CD8-positive, alpha-beta memory T cell (primary cell): Measurements from ENCODE around the gene ZNRD2. TPM values are rescaled to one million over a fixed set of nuclear protein-coding genes. Genes with fewer than 3 reads are reported as not detected.

Experiments used
- CTCF ChIA-PET: fragments of 350-600 bp; sonication (Branson Sonifier 250); formaldehyde crosslinking; loops from one replicate; lab custom pipeline; 2021; ENCODE audit warnings: antibody characterized with exemption; lab: Charles Lee
- POLR2A ChIA-PET: fragments of 350-600 bp; sonication (Branson Sonifier 250); formaldehyde crosslinking; loops from one replicate; lab custom pipeline; 2021; ENCODE audit warnings: antibody characterized with exemption; lab: Charles Lee
- DNase-seq, 5 donors: peaks; one replicate each; pipeline versions ENCODE4 v3.0.0 to v3.0.0-alpha.2; 2020 to 2022; ENCODE audit warnings: mixed read lengths in 1 of 5
- H3K27ac ChIP-seq: one replicate; pipeline ENCODE4 v1.7.0; 2013; ENCODE audit warnings: low read depth, mild to moderate bottlenecking, low read length, moderate library complexity
- H3K27me3 ChIP-seq: 2 replicates; pipeline ENCODE4 v1.7.0; 2013; ENCODE audit warnings: low read length, mild to moderate bottlenecking; ENCODE audit not compliant: insufficient read depth, poor library complexity, severe bottlenecking
- H3K36me3 ChIP-seq: 2 replicates; pipeline ENCODE4 v1.7.0; 2013; ENCODE audit warnings: mild to moderate bottlenecking, low read length, moderate library complexity; ENCODE audit not compliant: insufficient read depth
- H3K4me1 ChIP-seq: 2 replicates; pipeline ENCODE4 v1.7.0; 2013; ENCODE audit warnings: mild to moderate bottlenecking, low read length, moderate library complexity; ENCODE audit not compliant: insufficient read depth
- H3K4me3 ChIP-seq: 2 replicates; pipeline ENCODE4 v1.7.0; 2013; ENCODE audit warnings: mild to moderate bottlenecking, low read length
- H3K9me3 ChIP-seq: 2 replicates; pipeline ENCODE4 v1.7.0; 2013; ENCODE audit warnings: mild to moderate bottlenecking, low read length
- H3K27ac Mint-ChIP-seq, 8 donors: one replicate each; pipeline ENCODE4 v1.8.0; 2020 to 2021; ENCODE audit warnings: mixed read lengths in 8 of 8, mild to moderate bottlenecking in 6 of 8, inconsistent platforms in 3 of 8, moderate library complexity in 3 of 8
- H3K27me3 Mint-ChIP-seq, 2 donors: one replicate each; pipeline ENCODE4 v1.8.0; 2020 to 2021; ENCODE audit warnings: mixed read lengths in 2 of 2, mild to moderate bottlenecking in 1 of 2, moderate library complexity in 1 of 2
- H3K36me3 Mint-ChIP-seq, 3 donors: one replicate each; pipeline ENCODE4 v1.8.0; 2020 to 2021; ENCODE audit warnings: mixed read lengths in 3 of 3, inconsistent platforms in 1 of 3, mild to moderate bottlenecking in 1 of 3
- H3K4me1 Mint-ChIP-seq, 3 donors: one replicate each; pipeline ENCODE4 v1.8.0; 2020 to 2021; ENCODE audit warnings: mixed read lengths in 3 of 3, inconsistent platforms in 1 of 3, mild to moderate bottlenecking in 1 of 3
- H3K4me3 Mint-ChIP-seq, 7 donors: one replicate each; pipeline ENCODE4 v1.8.0; 2020 to 2021; ENCODE audit warnings: mixed read lengths in 7 of 7, mild to moderate bottlenecking in 6 of 7, moderate library complexity in 4 of 7, inconsistent platforms in 2 of 7
- H3K9me3 Mint-ChIP-seq, 5 donors: one replicate each; pipeline ENCODE4 v1.8.0; 2020 to 2022; ENCODE audit warnings: mixed read lengths in 5 of 5, mild to moderate bottlenecking in 3 of 5, moderate library complexity in 2 of 5, inconsistent platforms in 1 of 5
- polyA plus RNA-seq: library from polyadenylated mRNA; unstranded; fragments of 300-500 nt; fragmentation: Illumina TruSeq; gene quantifications from one replicate; pipeline ENCODE4 v1.2.3, GENCODE V29; 2021
- total RNA-seq, 2 experiments: library from RNA; stranded (reverse); gene quantifications; one replicate each; pipeline ENCODE4 v1.2.3, GENCODE V29; 2021

The ZNRD2 gene
- total and polyA plus RNA-seq, 3 experiments from 2014 or later = 69.6 to 81.4 (median 77.9) TPM

DNA sequence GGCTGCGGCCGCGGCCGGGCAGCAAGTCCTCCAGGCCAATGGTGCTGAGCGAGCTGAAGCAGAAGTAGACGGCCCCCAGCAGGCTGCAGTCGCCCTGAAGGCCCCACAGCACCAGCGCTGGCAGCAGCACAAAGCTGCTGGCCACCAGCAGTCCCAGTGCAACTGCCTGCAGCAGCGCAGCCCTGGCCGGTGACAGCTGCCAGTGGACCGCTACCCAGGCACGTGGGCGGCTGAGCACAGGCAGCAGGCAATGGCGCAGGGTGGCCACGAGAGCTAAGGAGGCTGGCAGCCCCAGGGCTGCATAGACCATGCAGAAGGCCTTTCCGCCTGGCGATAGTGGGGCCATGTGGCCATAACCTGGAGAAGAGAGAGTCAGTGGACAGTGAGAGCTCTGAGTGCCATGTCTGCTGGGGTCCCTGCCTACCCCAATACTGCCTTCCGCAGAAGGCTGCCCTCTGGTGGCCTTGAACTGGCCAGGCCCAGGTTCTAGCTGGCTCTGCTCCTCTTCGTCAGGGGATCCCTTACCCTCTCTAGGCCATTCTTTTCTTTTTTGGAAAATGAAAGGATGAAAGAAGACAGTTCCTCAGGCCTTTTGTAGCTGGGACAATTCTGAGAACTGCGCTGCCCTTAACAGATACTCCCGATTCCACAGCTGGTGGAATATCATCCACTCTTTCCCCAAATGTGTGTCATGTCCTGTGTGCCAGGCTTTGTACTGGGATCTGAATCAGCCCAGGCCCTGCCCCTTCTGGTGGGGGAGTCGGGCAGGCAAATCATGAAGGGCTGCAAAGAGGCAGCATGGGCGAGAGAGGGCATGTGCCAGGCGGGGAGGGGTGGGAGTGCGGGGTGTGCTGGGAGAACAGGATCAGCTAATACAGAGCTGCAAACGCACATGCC lies 23.5 kb downstream of the ZNRD2 start:
- peaks cover 9 to 19% (median 11%) of the 10 kb centered on the region in 3 donors for H3K4me1 Mint-ChIP-seq
- CTCF ChIA-PET = interaction anchor here (0.7 to 11.9 kb wide), 25 partner anchors 8 to 318 kb away, joined by 3 to 258 read pairs (median 5); partner anchors contain the start of genes EHBP1L1, FAM89B, PCNX3 and SCYL1
- peak overlapping the region in 2 of 8 donors; percentile 48 to 84 for H3K27ac Mint-ChIP-seq
- no peaks in the 10 kb centered on the region for H3K9me3 Mint-ChIP-seq
- Histone ChIP-seq H3K4me1 (peaks cover 17% of the 10 kb centered on the region), H3K4me3 (no peak overlapping the region), H3K36me3 (peaks cover 23% of the 10 kb centered on the region), H3K27ac (no peak overlapping the region), H3K27me3 (no peaks in the 10 kb centered on the region), H3K9me3 (no peaks in the 10 kb centered on the region)
- DNase-seq = peak in 2 of 5 donors; percentile 45 to 66
- POLR2A ChIA-PET = interaction anchor here (0.5 to 2.0 kb wide), 9 partner anchors 16 to 718 kb away, joined by 3 to 8 read pairs (median 4); partner anchors contain the start of genes EHBP1L1, FAM89B and MAP3K11
- no peak overlapping the region for H3K4me3 Mint-ChIP-seq
- no peaks in the 10 kb centered on the region for H3K27me3 Mint-ChIP-seq
- peaks cover 0 to 47% (median 1%) of the 10 kb centered on the region in 3 donors for H3K36me3 Mint-ChIP-seq

DNA sequence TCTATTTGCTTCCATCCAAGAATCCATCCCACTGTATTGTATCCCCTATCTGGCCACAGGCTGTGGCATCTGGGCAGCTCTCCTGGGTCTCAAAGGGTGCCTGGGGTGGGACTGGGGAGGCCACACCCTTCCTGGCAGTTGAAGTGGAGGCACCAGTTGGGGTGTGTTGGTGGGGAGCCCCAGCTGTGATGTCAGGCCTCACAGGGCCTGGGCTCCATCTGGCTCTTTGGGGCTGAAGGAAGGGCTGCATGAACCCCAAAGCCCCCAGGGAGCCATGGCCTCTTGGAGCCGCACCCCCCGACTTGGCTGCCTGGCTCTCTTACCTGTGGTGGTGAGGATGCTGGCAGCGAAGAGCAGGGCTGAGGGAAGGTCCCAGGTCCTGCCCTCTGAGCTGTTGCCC lies 24.9 kb downstream of the ZNRD2 start:
- H3K27ac Mint-ChIP-seq = peak overlapping the region in 2 of 8 donors; percentile 22 to 61
- H3K4me3 ChIP-seq = no peak overlapping the region
- peaks cover 0 to 49% (median 3%) of the 10 kb centered on the region in 3 donors for H3K36me3 Mint-ChIP-seq
- no peaks in the 10 kb centered on the region for H3K27me3 ChIP-seq
- no peaks in the 10 kb centered on the region for H3K27me3 Mint-ChIP-seq
- CTCF ChIA-PET = interaction anchor here (0.6 to 11.9 kb wide), 4 partner anchors 20 to 406 kb away, joined by 3 to 258 read pairs (median 12); partner anchors contain the start of genes PCNX3 and ZNRD2
- no peaks in the 10 kb centered on the region for H3K9me3 Mint-ChIP-seq
- POLR2A ChIA-PET = interaction anchor here (0.6 to 1.3 kb wide), 3 partner anchors 19 to 100 kb away, joined by 3 to 7 read pairs (median 3); partner anchors contain the start of gene FAM89B
- H3K36me3 ChIP-seq = peaks cover 20% of the 10 kb centered on the region
- H3K4me3 Mint-ChIP-seq = peak overlapping the region in 1 of 7 donors; percentile 32
- H3K4me1 ChIP-seq = peaks cover 15% of the 10 kb centered on the region
- H3K27ac ChIP-seq = no peak overlapping the region
- H3K9me3 ChIP-seq = no peaks in the 10 kb centered on the region
- H3K4me1 Mint-ChIP-seq = peaks cover 8 to 17% (median 10%) of the 10 kb centered on the region in 3 donors
- no peak for DNase-seq

DNA sequence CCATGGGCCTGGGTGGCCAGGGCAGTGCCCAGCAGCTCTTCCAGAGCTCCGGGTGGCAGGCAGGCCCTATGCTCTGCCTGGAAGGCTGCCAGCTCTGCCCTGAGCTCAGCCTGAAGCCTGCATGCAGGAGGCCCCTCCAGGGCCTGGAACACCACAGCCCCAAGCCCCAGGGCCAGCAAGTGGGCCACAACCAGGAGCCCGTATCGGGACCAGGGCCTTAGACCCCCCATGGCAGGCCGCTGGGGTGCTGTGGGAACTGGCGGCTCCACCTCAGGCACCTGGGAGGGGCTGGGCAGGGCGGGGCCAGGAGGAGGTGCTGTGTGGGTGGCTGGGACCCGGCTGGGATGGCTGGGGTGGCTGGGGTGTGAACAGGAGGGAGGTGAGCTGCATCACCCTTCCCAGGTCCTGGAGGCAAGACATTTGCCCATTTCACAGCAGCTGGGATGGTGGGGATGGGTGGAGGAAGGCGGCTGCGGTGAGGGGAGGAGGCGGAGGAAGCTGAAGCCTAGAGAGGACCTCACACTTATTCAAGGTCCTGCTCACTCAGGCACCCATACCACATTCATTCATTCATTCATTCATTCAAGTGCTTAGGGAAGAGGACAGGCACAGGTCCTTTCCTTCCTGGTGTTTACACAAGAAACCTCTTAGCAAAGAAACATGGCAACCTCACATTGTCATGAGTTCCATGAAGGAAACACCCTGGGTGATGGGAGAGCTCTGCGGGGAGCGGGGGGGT lies 25.4 kb downstream of the ZNRD2 start, which contains the start of gene KCNK7:
Gene KCNK7 (minus strand): TSS at position 258 of the 739 bp plus-strand sequence. CDS start 28 bp downstream, at position 230.
- POLR2A ChIA-PET = interaction anchor here (0.6 to 1.3 kb wide), 2 partner anchors 19 to 462 kb away, joined by 3 read pairs; no protein-coding TSS in a partner anchor

DNA sequence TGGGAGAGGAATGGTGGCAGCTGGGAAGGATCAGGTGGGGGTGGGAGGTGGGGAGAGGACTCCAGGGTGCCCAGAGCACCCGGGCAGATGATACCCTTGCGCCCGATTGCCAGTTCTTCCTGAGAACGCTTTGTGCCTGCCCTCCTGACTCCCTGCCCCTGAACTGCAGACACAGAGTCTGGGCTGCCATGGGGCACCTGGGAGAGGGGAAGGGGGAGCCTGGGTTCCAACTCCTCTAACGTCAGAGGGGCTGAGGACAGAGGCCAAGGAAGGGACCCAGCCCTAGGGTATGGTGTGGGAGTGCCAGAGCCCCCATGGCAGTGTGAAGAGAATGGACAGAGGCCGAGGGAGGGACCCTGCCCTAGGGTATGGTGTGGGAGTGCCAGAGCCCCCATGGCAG lies 26.2 kb downstream of the ZNRD2 start:
- peaks cover 15% of the 10 kb centered on the region for H3K4me1 ChIP-seq
- no peaks in the 10 kb centered on the region for H3K27me3 ChIP-seq
- POLR2A ChIA-PET = interaction anchor here (0.6 kb wide), 1 partner anchor 463 kb away, joined by 3 read pairs; no protein-coding TSS in a partner anchor
- H3K9me3 Mint-ChIP-seq = no peaks in the 10 kb centered on the region
- no peak overlapping the region for H3K4me3 ChIP-seq
- H3K4me1 Mint-ChIP-seq = peaks cover 8 to 17% (median 10%) of the 10 kb centered on the region in 3 donors
- H3K9me3 ChIP-seq = no peaks in the 10 kb centered on the region
- H3K4me3 Mint-ChIP-seq = no peak overlapping the region
- no peak for DNase-seq
- H3K27me3 Mint-ChIP-seq = no peaks in the 10 kb centered on the region
- H3K36me3 ChIP-seq = peaks cover 14% of the 10 kb centered on the region
- peaks cover 0 to 43% (median 2%) of the 10 kb centered on the region in 3 donors for H3K36me3 Mint-ChIP-seq
- H3K27ac ChIP-seq = no peak overlapping the region
- peak overlapping the region in 1 of 8 donors; percentile 50 for H3K27ac Mint-ChIP-seq
- CTCF ChIA-PET = interaction anchor here (2.0 to 11.9 kb wide), 2 partner anchors 8 to 55 kb away, joined by 8 to 258 read pairs; no protein-coding TSS in a partner anchor

More for the DNA sequence above, 25.4 kb downstream of the ZNRD2 start, which contains the start of gene KCNK7:
- CTCF ChIA-PET = interaction anchor here (0.6 to 11.9 kb wide), 3 partner anchors 54 to 960 kb away, joined by 3 to 258 read pairs (median 3); no protein-coding TSS in a partner anchor
- Mint-ChIP-seq H3K4me1 (peaks cover 8 to 17% (median 10%) of the 10 kb centered on the region in 3 donors), H3K27ac (peak within 1 kb of the TSS in 5 of 8 donors; percentile 22 to 61 (median 45)), H3K36me3 (peaks cover 0 to 43% (median 2%) of the 10 kb centered on the region in 3 donors), H3K4me3 (peak within 1 kb of the TSS in 2 of 7 donors; percentile 27 to 32), H3K9me3 (no peaks in the 10 kb centered on the region), H3K27me3 (no peaks in the 10 kb centered on the region)
- Histone ChIP-seq H3K36me3 (peaks cover 14% of the 10 kb centered on the region), H3K9me3 (no peaks in the 10 kb centered on the region), H3K27ac (no peak within 1 kb of the TSS), H3K4me3 (no peak within 1 kb of the TSS), H3K4me1 (peaks cover 15% of the 10 kb centered on the region), H3K27me3 (no peaks in the 10 kb centered on the region)
- no peak for DNase-seq

DNA sequence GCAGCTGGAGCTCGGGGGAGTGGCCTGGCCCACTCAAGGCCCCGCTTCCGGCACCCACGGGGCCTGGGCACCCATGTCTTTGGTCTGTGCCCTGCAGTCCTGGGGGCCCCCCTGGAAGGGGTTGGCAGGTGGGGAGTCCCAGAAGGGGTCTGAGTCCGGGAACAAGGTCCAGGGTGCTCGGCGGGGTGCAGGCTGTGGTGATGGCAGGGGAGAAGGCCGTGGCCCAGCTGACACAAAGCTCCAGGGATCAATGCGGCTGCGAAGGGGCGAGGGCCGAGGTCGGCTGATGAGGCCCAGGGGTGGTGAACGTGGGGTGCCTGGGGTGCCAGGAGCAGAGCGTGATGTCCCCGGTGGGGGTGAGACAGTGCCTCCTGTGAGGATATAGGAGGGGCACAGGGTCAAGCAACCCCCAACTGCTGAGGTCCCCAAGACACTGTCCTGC lies 28.0 kb downstream of the ZNRD2 start:
- no peak for DNase-seq
- no peak overlapping the region for H3K4me3 Mint-ChIP-seq
- Histone ChIP-seq H3K27ac (no peak overlapping the region), H3K4me1 (peaks cover 15% of the 10 kb centered on the region), H3K27me3 (no peaks in the 10 kb centered on the region), H3K36me3 (peaks cover 14% of the 10 kb centered on the region), H3K9me3 (no peaks in the 10 kb centered on the region), H3K4me3 (no peak overlapping the region)
- H3K27me3 Mint-ChIP-seq = no peaks in the 10 kb centered on the region
- no peaks in the 10 kb centered on the region for H3K9me3 Mint-ChIP-seq
- no peak overlapping the region for H3K27ac Mint-ChIP-seq
- peaks cover 0 to 41% (median 2%) of the 10 kb centered on the region in 3 donors for H3K36me3 Mint-ChIP-seq
- ChIA-PET CTCF (interaction anchor here (1.1 to 2.5 kb wide), 3 partner anchors 10 to 58 kb away, joined by 3 to 8 read pairs (median 6); no protein-coding TSS in a partner anchor), POLR2A (interaction anchor here (0.6 to 0.7 kb wide), 2 partner anchors 26 to 779 kb away, joined by 3 read pairs; no protein-coding TSS in a partner anchor)
- peaks cover 8 to 17% (median 10%) of the 10 kb centered on the region in 3 donors for H3K4me1 Mint-ChIP-seq

DNA sequence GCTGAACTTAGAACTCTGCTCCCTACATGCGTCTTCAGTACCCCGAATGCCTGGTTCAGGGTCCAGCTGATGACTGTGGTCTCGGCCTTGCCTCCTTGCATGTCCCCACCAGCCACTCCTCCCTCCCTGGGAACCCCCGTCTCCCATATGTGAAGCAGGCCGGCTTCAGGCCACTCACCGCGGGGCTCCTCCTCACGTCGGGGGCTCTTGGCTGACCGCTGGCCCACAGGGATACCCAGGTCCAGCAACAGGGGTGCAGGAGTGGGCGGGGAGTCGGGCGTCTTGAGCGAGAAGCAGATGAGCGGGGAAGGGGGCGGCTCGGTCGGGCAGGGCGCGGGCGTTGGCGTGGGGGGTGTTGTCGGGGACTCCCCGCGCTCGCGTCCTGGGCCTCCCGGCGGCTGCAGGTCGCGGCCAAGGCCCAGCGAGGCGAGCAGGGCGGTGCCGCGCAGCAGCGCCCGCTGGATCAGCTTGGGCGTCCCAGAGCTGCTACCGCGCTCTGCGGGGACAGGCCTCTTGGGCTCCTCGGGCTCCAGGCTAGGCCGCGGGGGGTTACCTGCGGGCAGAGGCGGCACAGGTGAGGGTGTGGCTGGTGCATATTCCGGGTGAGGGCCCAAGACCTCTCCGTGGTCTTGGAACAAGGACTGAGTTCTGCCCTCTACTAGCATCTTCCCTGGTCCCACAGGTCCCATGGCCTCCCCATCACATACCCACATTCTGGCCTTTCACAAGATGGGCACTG lies 29.1 kb downstream of the ZNRD2 start:
- Mint-ChIP-seq H3K36me3 (peaks cover 0 to 48% (median 2%) of the 10 kb centered on the region in 3 donors), H3K9me3 (no peaks in the 10 kb centered on the region), H3K27ac (no peak overlapping the region), H3K27me3 (no peaks in the 10 kb centered on the region), H3K4me3 (no peak overlapping the region), H3K4me1 (peaks cover 8 to 11% (median 10%) of the 10 kb centered on the region in 3 donors)
- CTCF ChIA-PET = interaction anchor here (1.2 to 2.5 kb wide), 2 partner anchors 11 to 59 kb away, joined by 3 to 6 read pairs; no protein-coding TSS in a partner anchor
- H3K27me3 ChIP-seq = no peaks in the 10 kb centered on the region
- peaks cover 15% of the 10 kb centered on the region for H3K4me1 ChIP-seq
- DNase-seq = no peak
- peaks cover 14% of the 10 kb centered on the region for H3K36me3 ChIP-seq
- H3K4me3 ChIP-seq = no peak overlapping the region
- H3K9me3 ChIP-seq = no peaks in the 10 kb centered on the region
- POLR2A ChIA-PET = no interaction called here
- no peak overlapping the region for H3K27ac ChIP-seq
